IMR-90 (cell line): ENCODE measurements around the gene PAN3. TPM values are rescaled to one million over a fixed set of nuclear protein-coding genes. Genes with fewer than 3 reads are reported as not detected.

Experiments used
- ATAC-seq: fragments of 200-7000 bp; cut with Tn5 transposase; 2 replicates; pipeline ENCODE4 v1.9.1; 2020; ENCODE audit warnings: low read depth, mild to moderate bottlenecking, moderate library complexity
- BruUV-seq: library from RNA; stranded (reverse); fragments of 400-500 nt; replicated peaks from 2 replicates; lab custom pipeline; 2021; lab: Mats Ljungman, UMichigan
- CTCF ChIA-PET: fragments of 300-600 bp; formaldehyde crosslinking; extraction: SDS; loops from one replicate; lab custom pipeline; 2021; ENCODE audit warnings: antibody characterized with exemption; lab: Yijun Ruan, JAX
- POLR2A ChIA-PET: fragments of 300-600 bp; sonication (Branson Sonifier 250); formaldehyde crosslinking; loops from one replicate; lab custom pipeline; 2022; ENCODE audit warnings: antibody characterized with exemption; ENCODE audit not compliant: unreplicated experiment; lab: Charles Lee
- DNase-seq: peaks from one replicate; pipeline ENCODE4 v3.0.0; 2013
- H2AFZ ChIP-seq: replicated peaks from 2 replicates; pipeline ENCODE3; 2013; ENCODE audit warnings: low read length, mild to moderate bottlenecking; ENCODE audit not compliant: poor library complexity
- H2AK5ac ChIP-seq: 2 replicates; pipeline ENCODE4 v1.6.1; 2013; ENCODE audit warnings: low read depth, low read length, inconsistent platforms
- H2AK9ac ChIP-seq: replicated peaks from 2 replicates; pipeline ENCODE3; 2013; ENCODE audit warnings: mild to moderate bottlenecking, low read depth, low read length, moderate library complexity; ENCODE audit not compliant: poor library complexity
- H2BK120ac ChIP-seq: 2 replicates; pipeline ENCODE4 v1.6.1; 2013; ENCODE audit warnings: low read depth, low read length, inconsistent platforms
- H2BK15ac ChIP-seq: 3 replicates; pipeline ENCODE4 v1.6.1; 2013; ENCODE audit warnings: low read depth, low read length, inconsistent platforms
- H2BK20ac ChIP-seq: 2 replicates; pipeline ENCODE4 v1.6.1; 2013; ENCODE audit warnings: low read depth, mild to moderate bottlenecking, inconsistent platforms, low read length, moderate library complexity
- H2BK5ac ChIP-seq: 2 replicates; pipeline ENCODE4 v1.6.1; 2013; ENCODE audit warnings: mild to moderate bottlenecking, low read depth, low read length, inconsistent platforms; ENCODE audit not compliant: poor library complexity, severe bottlenecking
- H3K14ac ChIP-seq: replicated peaks from 2 replicates; pipeline ENCODE4 v1.6.1; 2013; ENCODE audit warnings: low read depth, low read length, inconsistent platforms
- H3K18ac ChIP-seq: 2 replicates; pipeline ENCODE4 v1.6.1; 2013; ENCODE audit warnings: low read depth, low read length, control low read depth
- H3K23ac ChIP-seq: 2 replicates; pipeline ENCODE4 v1.6.1; 2013; ENCODE audit warnings: low read depth, low read length, inconsistent platforms
- H3K27ac ChIP-seq: 2 replicates; pipeline ENCODE4 v1.5.1; 2013; ENCODE audit warnings: mild to moderate bottlenecking, control low read depth, low read length; ENCODE audit not compliant: insufficient read depth
- H3K27me3 ChIP-seq: 2 replicates; pipeline ENCODE4 v1.6.1; 2013; ENCODE audit warnings: low read length; ENCODE audit not compliant: control insufficient read depth, insufficient read depth
- H3K36me3 ChIP-seq: 2 replicates; pipeline ENCODE4 v1.6.1; 2013; ENCODE audit warnings: low read length, mixed read lengths; ENCODE audit not compliant: control insufficient read depth, insufficient read depth
- H3K4ac ChIP-seq: 2 replicates; pipeline ENCODE4 v1.6.1; 2013; ENCODE audit warnings: low read depth, low read length, inconsistent platforms
- H3K4me1 ChIP-seq: 2 replicates; pipeline ENCODE4 v1.6.1; 2013; ENCODE audit warnings: low read length, mixed read lengths; ENCODE audit not compliant: control insufficient read depth, insufficient read depth
- H3K4me2 ChIP-seq: 2 replicates; pipeline ENCODE4 v1.6.1; 2013; ENCODE audit warnings: low read depth, mild to moderate bottlenecking, control low read depth, low read length, moderate library complexity
- H3K4me3 ChIP-seq: 2 replicates; pipeline ENCODE4 v1.5.1; 2013; ENCODE audit warnings: low read depth, mild to moderate bottlenecking, control low read depth, low read length, moderate library complexity; ENCODE audit not compliant: insufficient read depth
- H3K56ac ChIP-seq: 2 replicates; pipeline ENCODE4 v1.6.1; 2013; ENCODE audit warnings: low read length, inconsistent platforms; ENCODE audit not compliant: insufficient read depth; ENCODE audit errors: extremely low read depth
- H3K79me1 ChIP-seq, 2 experiments: 2 replicates each; pipeline ENCODE4 v1.6.1; 2013; ENCODE audit warnings: low read length in 2 of 2, inconsistent platforms in 1 of 2, low read depth in 1 of 2
- H3K9ac ChIP-seq: 2 replicates; pipeline ENCODE4 v1.6.1; 2013; ENCODE audit warnings: low read depth, low read length, control low read depth
- H3K9me1 ChIP-seq: 2 replicates; pipeline ENCODE4 v1.6.1; 2013; ENCODE audit warnings: low read length, inconsistent platforms; ENCODE audit not compliant: insufficient read depth
- H3K9me3 ChIP-seq: 2 replicates; pipeline ENCODE4 v1.6.1; 2013; ENCODE audit warnings: low read length; ENCODE audit not compliant: control insufficient read depth, insufficient read depth
- H4K20me1 ChIP-seq: 2 replicates; pipeline ENCODE4 v1.6.1; 2013; ENCODE audit warnings: low read length, inconsistent platforms; ENCODE audit not compliant: insufficient read depth
- H4K5ac ChIP-seq: 2 replicates; pipeline ENCODE4 v1.6.1; 2013; ENCODE audit warnings: mild to moderate bottlenecking, low read depth, low read length, control low read depth
- H4K8ac ChIP-seq, 2 experiments: 2 replicates each; pipeline ENCODE4 v1.6.1; 2013; ENCODE audit warnings: low read depth in 2 of 2, low read length in 2 of 2, control low read depth in 1 of 2, inconsistent platforms in 1 of 2
- H4K91ac ChIP-seq: 2 replicates; pipeline ENCODE4 v1.6.1; 2013; ENCODE audit warnings: low read depth, low read length, inconsistent platforms; ENCODE audit not compliant: insufficient read depth
- BHLHE40 ChIP-seq: fragments of 150-350 bp; IDR thresholded peaks from 2 replicates; pipeline ENCODE4 v1.6.1; 2016; ENCODE audit warnings: mild to moderate bottlenecking, low read depth, low read length
- FOS ChIP-seq: fragments of 150-350 bp; IDR thresholded peaks from 2 replicates; pipeline ENCODE4 v1.6.1; 2016; ENCODE audit warnings: low read depth, low read length
- MAFK ChIP-seq: IDR thresholded peaks from 2 replicates; pipeline ENCODE4 v1.6.1; 2012; ENCODE audit warnings: low read depth, low read length, improper control_type of control experiment
- MAZ ChIP-seq: IDR thresholded peaks from 2 replicates; pipeline ENCODE4 v1.6.1; 2012; ENCODE audit warnings: low read depth, mild to moderate bottlenecking, low read length, improper control_type of control experiment, moderate library complexity, borderline replicate concordance
- MXI1 ChIP-seq: IDR thresholded peaks from 2 replicates; pipeline ENCODE4 v1.6.1; 2012; ENCODE audit warnings: low read depth, mild to moderate bottlenecking, low read length, moderate library complexity, borderline replicate concordance
- POLR2A ChIP-seq: IDR thresholded peaks from 2 replicates; pipeline ENCODE4 v1.6.1; 2012; ENCODE audit warnings: mild to moderate bottlenecking, low read depth, low read length
- RFX5 ChIP-seq: IDR thresholded peaks from 2 replicates; pipeline ENCODE4 v1.8.0; 2012; ENCODE audit warnings: low read depth, mild to moderate bottlenecking, low read length, moderate library complexity
- SMC3 ChIP-seq: fragments of 150-350 bp; IDR thresholded peaks from 2 replicates; pipeline ENCODE4 v1.6.1; 2016; ENCODE audit warnings: low read depth, mild to moderate bottlenecking, antibody characterized with exemption, low read length, moderate library complexity
- WGBS, 2 experiments: methylation state at CpG; one replicate each; pipeline versions ENCODE4 v1.1.5 to v1.1.7; 2013; ENCODE audit warnings: missing lambda C conversion rate in 2 of 2; ENCODE audit not compliant: insufficient read length in 1 of 2; ENCODE audit errors: extremely low coverage in 2 of 2; 5-methylcytosine and 5-hydroxymethylcytosine counted together
- dilution Hi-C: fragments of 300-500 bp; cut with HindIII; formaldehyde crosslinking; loops from one replicate; pipeline ENCODE4 v1.14.3; 2018; ENCODE audit warnings: low sequenced_read_pairs; ENCODE audit not compliant: unreplicated experiment
- in situ Hi-C: fragments of 300-500 bp; cut with MboI; formaldehyde crosslinking; loops from 3 replicates; pipeline ENCODE4 v1.14.3; 2019; ENCODE audit warnings: low sequenced_read_pairs, inconsistent platforms, mixed read lengths
- intact Hi-C: fragments of 100-400 bp; cut with micrococcal nuclease; formaldehyde crosslinking; loops from 2 replicates; pipeline ENCODE4 v1.10.0; 2022
- polyA plus RNA-seq, 3 experiments: library from polyadenylated mRNA; depleted of rRNA; stranded (reverse); fragments of >200 nt; gene quantifications; 2 replicates each; pipeline ENCODE4 v1.2.3, GENCODE V29; 2012; ENCODE audit warnings: low replicate concordance in 1 of 3
- total RNA-seq: library from RNA; depleted of rRNA; stranded (reverse); fragments of >200 nt; gene quantifications from 2 replicates; pipeline ENCODE4 v1.2.3, GENCODE V29; 2012

PAN3 gene
- total and polyA plus RNA-seq, 2 of the 4 experiments (the other 2 are of a cell fraction) = 6.6 to 15.1 TPM

DNA sequence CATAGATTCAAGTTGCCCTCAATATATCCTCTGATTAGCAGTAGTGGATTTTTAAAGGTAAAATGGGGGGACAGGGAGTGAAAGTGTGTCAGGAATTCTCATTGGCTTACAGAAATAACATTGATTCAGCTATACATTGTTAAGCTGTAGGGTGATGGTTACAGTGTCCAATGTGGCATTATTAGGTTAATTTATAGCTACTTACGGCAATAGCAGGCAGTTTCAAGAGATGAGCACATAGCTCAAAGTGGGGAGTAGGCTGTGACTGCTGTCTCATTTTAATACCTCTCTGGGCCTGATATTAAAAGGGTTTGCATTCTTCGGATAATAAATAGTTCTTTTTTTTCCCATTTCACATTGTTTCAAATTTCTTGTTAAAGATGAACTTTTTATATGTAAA is 34.6 kb downstream of the PAN3 start:
- POLR2A ChIA-PET = no interaction called here

More for the DNA sequence above, 34.6 kb downstream of the PAN3 start:
- Histone ChIP-seq H4K20me1 (no peaks in the 10 kb centered on the region; the same call in 1 of the 2 replicates), H3K4ac (no peak overlapping the region), H3K4me1 (peaks cover 2% of the 10 kb centered on the region; the same call in 1 of the 2 replicates), H3K9me3 (no peaks in the 10 kb centered on the region), H4K8ac (no peak overlapping the region), H3K9me1 (peaks cover 4% of the 10 kb centered on the region; the same call in 1 of the 2 replicates), H4K5ac (no peak overlapping the region), H3K4me2 (no peak overlapping the region), H3K9ac (no peak overlapping the region), H2AFZ (no peak overlapping the region), H3K23ac (no peak overlapping the region), H2AK5ac (no peak overlapping the region), H2BK15ac (no peak overlapping the region), H3K4me3 (no peak overlapping the region), H3K79me1 (peaks cover 26 to 48% of the 10 kb centered on the region in 2 experiments), H3K14ac (no peak overlapping the region), H2BK5ac (no peak overlapping the region), H2AK9ac (no peak overlapping the region), H3K56ac (no peak overlapping the region), H3K27ac (no peak overlapping the region), H4K91ac (no peak overlapping the region), H3K36me3 (0 out of 2 replicates have a peak, but pooled peaks cover 3% of the 10 kb centered on the region), H2BK20ac (no peak overlapping the region), H2BK120ac (no peak overlapping the region), H3K27me3 (no peaks in the 10 kb centered on the region), H3K18ac (no peak overlapping the region)
- no TSS peak for BruUV-seq
- intact Hi-C loops (no loop called here), dilution Hi-C loops (no loop called here), in situ Hi-C loops (no loop called here)
- TF ChIP-seq RFX5 = no peak
- TF ChIP-seq SMC3 = no peak
- TF ChIP-seq POLR2A = no peak
- no peak for TF ChIP-seq FOS
- no peak for TF ChIP-seq BHLHE40
- no peak for TF ChIP-seq MAZ
- TF ChIP-seq MAFK = no peak
- TF ChIP-seq MXI1 = no peak
- no CpG with 5 or more reads among the region's 2 CpGs for WGBS, 2 experiments
- ATAC-seq = no peak
- no peak for DNase-seq
- CTCF ChIA-PET = no interaction called here
